NCI-H2107 (cell line): ENCODE measurements around the gene EPN2.

Experiments
- DNase-seq: peaks from one replicate; lab custom pipeline; 2025; lab: John Stamatoyannopoulos, UW

EPN2 gene

DNA sequence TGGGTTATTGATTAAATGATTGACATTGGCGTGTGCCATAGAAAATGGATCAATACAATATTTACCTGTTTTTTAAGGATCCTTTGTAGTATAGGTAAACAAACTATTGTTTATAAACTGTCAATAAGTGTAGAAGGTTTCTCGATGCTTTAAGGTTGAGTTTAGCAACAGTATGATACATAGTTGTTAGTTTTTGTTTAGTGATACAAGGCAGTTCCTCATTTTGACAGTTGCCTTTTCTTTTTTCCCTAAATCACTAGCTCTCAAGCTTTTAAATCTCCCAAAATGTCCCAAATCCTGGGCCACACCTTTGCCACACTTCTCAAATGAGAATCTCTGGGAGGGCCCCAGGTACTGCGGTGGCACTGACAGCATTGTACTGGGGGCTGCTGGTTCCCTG lies 57.3 kb downstream of the EPN2 start:
- DNase-seq: no peak

DNA sequence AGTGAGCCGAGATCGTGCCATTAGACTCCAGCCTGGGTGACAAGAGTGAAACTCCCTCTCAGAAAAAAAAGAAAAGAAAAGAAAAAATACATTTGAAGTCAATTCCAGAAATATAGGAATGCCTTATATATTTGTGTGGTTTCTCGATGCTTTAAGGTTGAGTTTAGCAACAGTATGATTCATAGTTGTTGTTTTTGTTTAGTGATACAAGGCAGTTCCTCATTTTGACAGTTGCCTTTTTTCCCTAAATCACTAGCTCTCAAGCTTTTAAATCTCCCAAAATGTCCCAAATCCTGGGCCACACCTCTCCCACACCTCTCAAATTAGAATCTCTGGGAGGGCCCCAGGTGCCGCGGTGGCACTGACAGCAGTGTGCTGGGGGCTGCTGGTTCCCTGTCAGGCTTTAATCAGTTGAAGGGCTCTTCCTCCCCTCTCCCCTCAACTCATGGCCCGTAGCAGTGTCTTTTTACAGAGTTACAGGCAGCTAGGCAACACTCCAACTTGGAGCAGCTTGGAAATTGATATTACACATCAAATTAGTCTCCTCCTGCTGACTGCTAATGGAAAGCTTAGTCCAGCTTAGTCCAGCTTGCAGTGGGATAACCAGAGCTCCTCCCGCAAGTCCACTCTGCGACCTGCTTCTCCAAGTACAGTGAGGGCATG lies 58.4 kb downstream of the EPN2 start:
- no peak for DNase-seq

GRCh38 chr17:19296786-19297778 lies 59.9 kb downstream of the EPN2 start:
- DNase-seq: no peak

GRCh38 chr17:19298569-19299213 lies 61.5 kb downstream of the EPN2 start:
- no peak for DNase-seq

GRCh38 chr17:19299214-19299747 lies 62.1 kb downstream of the EPN2 start:
- DNase-seq: no peak

DNA sequence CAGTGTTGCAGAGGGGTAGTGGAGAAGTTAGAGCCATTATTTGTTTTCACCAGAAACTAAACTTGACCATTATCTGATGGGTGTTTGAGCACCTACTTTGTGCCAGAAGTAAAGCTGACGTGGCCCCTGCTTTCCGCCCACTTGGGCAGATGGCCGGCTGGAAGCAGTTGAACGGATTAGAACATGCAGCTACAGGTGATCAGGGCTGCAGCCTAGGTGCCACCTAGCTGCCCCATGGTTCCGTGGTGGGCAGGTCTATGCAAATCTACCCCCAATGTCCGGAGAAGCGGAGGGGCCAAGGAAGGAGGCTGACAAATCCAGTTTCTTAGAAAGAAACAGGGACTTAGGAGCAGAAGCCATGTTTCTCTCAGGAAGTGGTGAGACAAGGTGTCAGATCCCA lies 62.7 kb downstream of the EPN2 start:
- no peak for DNase-seq

DNA sequence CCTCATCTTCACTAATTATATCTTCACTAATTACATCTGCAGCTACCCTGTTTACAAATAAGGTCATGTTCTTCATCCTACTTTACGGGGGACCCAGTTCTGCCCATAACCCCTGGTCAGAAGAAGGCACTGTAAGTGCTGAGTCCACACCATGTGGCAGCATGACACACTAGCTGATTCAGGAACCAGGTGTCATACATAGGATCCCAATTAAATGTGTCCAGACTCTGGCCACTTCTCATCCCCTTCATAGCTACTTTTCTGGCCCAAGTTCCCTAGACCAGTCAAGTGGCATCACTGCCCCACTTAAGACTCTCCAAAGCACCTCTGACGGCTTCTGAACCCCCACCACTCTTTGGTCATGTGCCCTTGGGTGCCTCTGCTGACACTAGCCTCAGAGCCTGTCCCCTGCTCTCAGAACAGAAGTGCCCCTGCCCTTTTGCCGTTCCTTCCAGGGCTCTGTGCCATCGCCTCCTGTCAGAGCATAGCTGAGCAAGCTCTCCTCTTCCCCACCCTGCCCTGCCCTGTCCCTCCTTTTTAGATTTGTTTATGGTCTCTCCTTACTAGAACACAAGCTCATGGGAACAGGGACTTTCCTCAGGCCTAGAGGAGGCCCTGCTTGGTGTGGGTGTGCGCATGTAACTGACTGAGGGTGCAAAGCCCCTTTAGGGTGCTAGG lies 64.2 kb downstream of the EPN2 start:
- no peak for DNase-seq

- no peak for DNase-seq
Measured at GRCh38 chr17:19301973-19302372, 64.8 kb downstream of the EPN2 start.

DNA sequence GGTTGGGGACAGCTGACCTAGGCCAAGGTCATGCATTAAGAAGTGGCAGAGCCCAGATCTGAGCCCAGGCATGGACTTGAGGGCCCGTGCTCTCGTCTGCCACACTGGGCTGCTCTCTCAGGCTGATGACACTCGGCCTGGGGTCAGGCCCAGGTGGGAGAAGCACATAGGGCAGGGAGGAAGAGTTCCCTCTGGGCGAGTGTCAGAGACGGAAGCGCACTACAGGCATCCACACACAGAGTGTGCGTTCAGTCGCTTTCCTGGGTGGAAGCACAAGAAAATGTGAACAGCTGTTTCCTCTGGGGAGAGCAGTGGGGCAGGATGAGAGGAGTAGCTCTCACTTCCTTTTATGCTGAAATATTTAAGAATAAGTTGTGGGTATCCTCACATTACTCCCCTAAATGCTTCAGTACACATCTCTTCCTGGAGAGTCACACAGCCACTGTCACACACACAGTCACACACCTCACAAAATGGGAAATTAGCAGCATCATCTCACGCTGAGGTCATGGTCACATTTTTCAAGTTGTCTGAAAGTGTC lies 65.7 kb downstream of the EPN2 start:
- no peak for DNase-seq

GRCh38 chr17:19303367-19303776 lies 66.2 kb downstream of the EPN2 start:
- no peak for DNase-seq

DNA sequence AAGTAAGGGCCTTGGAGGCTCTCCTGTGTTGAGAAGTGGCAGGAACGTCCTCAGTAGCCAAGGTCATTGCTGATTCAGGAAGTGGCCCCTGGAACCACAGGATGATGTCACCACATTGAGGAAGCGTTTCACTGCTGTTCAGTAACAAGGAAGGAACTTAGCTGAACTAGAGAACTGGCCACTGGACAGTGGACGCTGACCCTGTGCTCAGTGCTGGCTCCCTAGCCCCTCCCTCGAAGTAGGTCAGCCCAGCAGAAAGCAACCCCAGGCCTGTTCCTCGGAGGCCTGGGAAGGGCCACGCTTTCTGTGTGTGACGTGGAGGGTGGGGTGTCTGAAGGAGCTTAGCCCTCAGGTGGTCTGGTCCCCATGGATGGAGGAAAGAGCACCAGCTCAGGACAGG lies 67.0 kb downstream of the EPN2 start:
- DNase-seq: no peak

- no peak for DNase-seq
Measured at GRCh38 chr17:19304751-19305150, 67.6 kb downstream of the EPN2 start.

DNA sequence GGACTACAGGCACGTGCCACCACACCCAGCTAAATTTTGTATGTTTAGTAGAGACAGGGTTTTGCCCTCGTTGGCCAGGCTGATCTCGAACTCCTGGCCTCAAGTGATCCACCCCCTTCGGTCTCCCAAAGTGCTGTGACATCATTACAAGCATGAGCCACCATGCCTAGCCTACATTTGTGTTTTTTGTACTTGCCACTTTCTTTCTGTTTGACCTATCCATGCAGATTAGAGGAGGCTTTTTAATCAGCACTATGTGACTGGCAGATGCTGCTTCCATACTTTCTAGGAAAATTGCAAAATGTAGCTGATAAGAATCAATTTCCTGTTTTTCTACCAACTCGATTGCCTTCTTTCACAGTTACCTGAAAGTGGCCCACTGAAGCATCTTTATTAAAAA lies 68.1 kb downstream of the EPN2 start:
- DNase-seq: no peak

- DNase-seq: no peak
Measured at GRCh38 chr17:19305761-19306159, 68.6 kb downstream of the EPN2 start.

GRCh38 chr17:19306160-19307111 lies 69.3 kb downstream of the EPN2 start:
- DNase-seq: no peak

- no peak for DNase-seq
Measured at GRCh38 chr17:19307521-19307920, 70.4 kb downstream of the EPN2 start.

DNA sequence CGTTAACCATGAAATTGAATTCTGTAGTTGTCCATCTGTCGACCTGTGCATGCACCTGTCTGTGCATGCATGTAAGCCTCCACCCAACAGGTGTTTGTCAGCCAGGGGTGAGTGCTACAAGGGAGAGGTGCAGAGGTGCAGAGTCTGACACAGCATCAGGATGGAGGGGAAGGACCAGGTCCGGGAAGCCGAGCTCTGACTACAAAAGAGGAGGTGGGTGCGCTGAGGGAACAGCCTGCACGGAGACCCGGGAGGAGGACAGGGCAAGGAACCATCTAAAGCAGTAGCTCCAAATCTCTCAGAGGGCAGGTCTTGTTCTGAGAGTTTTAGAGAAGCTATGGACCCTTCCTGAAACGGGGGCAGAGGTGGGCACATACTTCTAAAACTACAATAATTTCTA lies 71.2 kb downstream of the EPN2 start:
- no peak for DNase-seq

GRCh38 chr17:19309701-19310100 lies 72.5 kb downstream of the EPN2 start:
- DNase-seq: no peak

DNA sequence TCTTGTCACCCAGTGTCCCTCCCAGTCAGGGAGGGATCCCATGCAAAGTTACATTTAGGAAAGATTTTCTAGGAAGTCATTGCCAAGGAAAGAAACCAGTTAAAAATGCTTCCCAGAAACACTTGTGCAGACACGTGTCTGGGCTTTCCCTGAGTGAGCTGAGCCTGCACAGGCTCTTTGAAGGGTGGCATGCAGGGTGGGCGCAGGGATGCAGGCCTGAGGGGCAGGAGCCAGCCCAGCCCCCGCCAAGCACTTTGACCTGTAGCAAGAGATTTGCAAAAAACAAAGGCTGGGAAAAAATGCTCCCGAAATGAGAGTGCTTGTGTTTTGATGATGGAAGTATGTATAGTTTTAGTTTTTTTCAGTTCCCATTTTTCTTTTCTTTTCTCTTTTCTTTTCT lies 73.0 kb downstream of the EPN2 start:
- no peak for DNase-seq

GRCh38 chr17:19311016-19311415 lies 73.8 kb downstream of the EPN2 start:
- no peak for DNase-seq
